Nephron (organoid): Measurements from ENCODE around the gene ZFP30.
A peak's percentile ranks its signal among the peaks of the same experiment; 100 is the strongest.
"Not testable (repeated sequence)": the region's sequence is repeated elsewhere in the genome, so short reads cannot be mapped to it uniquely, and the experiment has no call there.

Experiments
- H3K27ac Mint-ChIP-seq, 3 experiments: 2 replicates each; pipeline ENCODE4 v1.8.0; 2020; ENCODE audit warnings: mixed read lengths in 3 of 3, mild to moderate bottlenecking in 2 of 3, moderate library complexity in 1 of 3
- H3K27me3 Mint-ChIP-seq: 2 replicates; pipeline ENCODE4 v1.8.0; 2021; ENCODE audit warnings: low read depth, mild to moderate bottlenecking, moderate library complexity, mixed read lengths
- H3K36me3 Mint-ChIP-seq: 2 replicates; pipeline ENCODE4 v1.8.0; 2020; ENCODE audit warnings: low read depth, mixed read lengths
- H3K4me1 Mint-ChIP-seq: 2 replicates; pipeline ENCODE4 v1.8.0; 2020; ENCODE audit warnings: mixed read lengths
- H3K4me3 Mint-ChIP-seq, 3 experiments: 2 replicates each; pipeline ENCODE4 v1.8.0; 2020; ENCODE audit warnings: mild to moderate bottlenecking in 3 of 3, mixed read lengths in 3 of 3, moderate library complexity in 2 of 3
- H3K9me3 Mint-ChIP-seq: 2 replicates; pipeline ENCODE4 v1.8.0; 2020; ENCODE audit warnings: mixed read lengths
- CTCF ChIP-seq, 3 experiments: fragments of 200-600 bp; sonication (generic); IDR thresholded peaks; one replicate each; pipeline ENCODE4 v1.5.0; 2021; ENCODE audit warnings: antibody characterized with exemption in 3 of 3; ENCODE audit not compliant: unreplicated experiment in 3 of 3

The ZFP30 gene

GRCh38 chr19:37691881-37692504, 36.7 kb upstream of the ZFP30 start:
- H3K4me3 Mint-ChIP-seq, result peak overlapping the region; percentile 92 to 97 (median 95)

GRCh38 chr19:37683520-37683919, 28.3 kb upstream of the ZFP30 start:
- Mint-ChIP-seq H3K27me3 (no peaks in the 10 kb centered on the region), H3K27ac (no peak overlapping the region), H3K4me1 (no peaks in the 10 kb centered on the region), H3K4me3 (no peak overlapping the region), H3K9me3 (peaks cover 53% of the 10 kb centered on the region), H3K36me3 (peaks cover 45% of the 10 kb centered on the region)
- TF ChIP-seq CTCF (IDR thresholded peaks at IDR 0.05; ENCODE audit: unreplicated experiment in 3 of 3), result no peak

More at GRCh38 chr19:37691881-37692504, 36.7 kb upstream of the ZFP30 start:
- TF ChIP-seq CTCF (IDR thresholded peaks at IDR 0.05; ENCODE audit: unreplicated experiment in 3 of 3), result peak in 1 of 3 experiments; percentile 15
- peaks cover 11% of the 10 kb centered on the region for H3K4me1 Mint-ChIP-seq
- H3K36me3 Mint-ChIP-seq, result peaks cover 36% of the 10 kb centered on the region
- H3K9me3 Mint-ChIP-seq, result peaks cover 22% of the 10 kb centered on the region
- peak overlapping the region; percentile 91 to 98 (median 94) for H3K27ac Mint-ChIP-seq
- no peaks in the 10 kb centered on the region for H3K27me3 Mint-ChIP-seq

GRCh38 chr19:37669450-37669914, 14.2 kb upstream of the ZFP30 start:
- H3K4me1 Mint-ChIP-seq, result no peaks in the 10 kb centered on the region
- TF ChIP-seq CTCF (IDR thresholded peaks at IDR 0.05; ENCODE audit: unreplicated experiment in 3 of 3), result no peak
- H3K27ac Mint-ChIP-seq, result no peak overlapping the region
- H3K36me3 Mint-ChIP-seq, result peaks cover 23% of the 10 kb centered on the region
- no peak overlapping the region for H3K4me3 Mint-ChIP-seq
- no peaks in the 10 kb centered on the region for H3K27me3 Mint-ChIP-seq
- peaks cover 57% of the 10 kb centered on the region for H3K9me3 Mint-ChIP-seq

GRCh38 chr19:37657157-37657556, 1.9 kb upstream of the ZFP30 start:
- peak overlapping the region; percentile 92 to 94 (median 92) for H3K27ac Mint-ChIP-seq
- H3K4me3 Mint-ChIP-seq, result peak overlapping the region; percentile 80 to 99 (median 97)
- H3K4me1 Mint-ChIP-seq, result peaks cover 20% of the 10 kb centered on the region
- peaks cover 45% of the 10 kb centered on the region for H3K9me3 Mint-ChIP-seq
- H3K27me3 Mint-ChIP-seq, result not testable (repeated sequence)
- H3K36me3 Mint-ChIP-seq, result peaks cover 34% of the 10 kb centered on the region

- peaks cover 39% of the 10 kb centered on the region for H3K36me3 Mint-ChIP-seq
- peak overlapping the region; percentile 92 to 94 (median 92) for H3K27ac Mint-ChIP-seq
- H3K27me3 Mint-ChIP-seq, result peaks cover 4% of the 10 kb centered on the region
- peak overlapping the region; percentile 80 to 99 (median 97) for H3K4me3 Mint-ChIP-seq
- peaks cover 20% of the 10 kb centered on the region for H3K4me1 Mint-ChIP-seq
- no peak for TF ChIP-seq CTCF (IDR thresholded peaks at IDR 0.05; ENCODE audit: unreplicated experiment in 3 of 3)
- H3K9me3 Mint-ChIP-seq, result peaks cover 35% of the 10 kb centered on the region
Observed at GRCh38 chr19:37655689-37656371, 565 bp upstream of the ZFP30 start.

- TF ChIP-seq CTCF (IDR thresholded peaks at IDR 0.05; ENCODE audit: unreplicated experiment in 3 of 3), result no peak
- Mint-ChIP-seq H3K4me1 (peaks cover 20% of the 10 kb centered on the region), H3K4me3 (peak overlapping the region; percentile 80 to 99 (median 97)), H3K36me3 (peaks cover 43% of the 10 kb centered on the region), H3K9me3 (peaks cover 37% of the 10 kb centered on the region), H3K27me3 (peaks cover 4% of the 10 kb centered on the region), H3K27ac (peak overlapping the region; percentile 92 to 94 (median 92))
Observed at GRCh38 chr19:37654629-37655300, 500 bp downstream of the ZFP30 start.
